GM12875 (cell line): ENCODE results near the gene CEP63.

Experiments
- H3K4me3 ChIP-seq: one replicate; pipeline ENCODE4 v1.5.1; 2011; ENCODE audit warnings: low read depth, low read length, control low read depth
- TF ChIP-seq, protein P1 (sequence below): IDR thresholded peaks from 2 replicates; pipeline ENCODE4 v1.5.1; 2011; ENCODE audit warnings: low read depth, mild to moderate bottlenecking, control low read depth, inconsistent platforms, low read length, moderate library complexity, borderline replicate concordance; ENCODE audit not compliant: insufficient read depth

CEP63 gene

DNA sequence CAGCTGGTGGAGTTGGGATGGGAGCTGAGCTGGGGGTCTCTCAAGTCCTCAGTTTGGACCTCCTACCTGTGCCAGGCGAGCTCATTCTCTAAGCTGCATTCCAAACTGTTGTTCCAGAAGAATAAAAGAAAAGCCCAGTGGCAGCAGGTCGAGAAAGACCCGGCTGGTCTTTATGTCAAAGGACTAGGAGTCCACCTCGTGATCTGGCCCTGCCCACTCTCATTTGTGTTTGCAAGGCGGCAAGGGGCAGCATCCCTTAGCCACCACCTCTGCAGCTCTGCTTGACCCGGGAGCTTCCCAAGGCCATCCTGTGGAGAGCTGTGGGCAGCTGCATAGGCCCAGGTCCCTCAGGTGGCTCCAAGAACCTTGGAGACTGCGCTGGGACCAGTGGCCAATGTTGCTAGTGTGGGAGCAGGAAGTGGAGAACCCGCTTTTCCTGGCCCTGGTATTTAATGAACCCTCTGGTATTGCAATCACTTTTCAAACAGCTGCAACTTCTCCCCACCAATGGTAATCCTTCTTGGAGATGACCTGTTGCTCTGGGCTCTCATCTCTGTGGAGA, 134.1 kb downstream of the CEP63 start:
- no peak overlapping the region for H3K4me3 ChIP-seq
- TF ChIP-seq, protein P1, sequence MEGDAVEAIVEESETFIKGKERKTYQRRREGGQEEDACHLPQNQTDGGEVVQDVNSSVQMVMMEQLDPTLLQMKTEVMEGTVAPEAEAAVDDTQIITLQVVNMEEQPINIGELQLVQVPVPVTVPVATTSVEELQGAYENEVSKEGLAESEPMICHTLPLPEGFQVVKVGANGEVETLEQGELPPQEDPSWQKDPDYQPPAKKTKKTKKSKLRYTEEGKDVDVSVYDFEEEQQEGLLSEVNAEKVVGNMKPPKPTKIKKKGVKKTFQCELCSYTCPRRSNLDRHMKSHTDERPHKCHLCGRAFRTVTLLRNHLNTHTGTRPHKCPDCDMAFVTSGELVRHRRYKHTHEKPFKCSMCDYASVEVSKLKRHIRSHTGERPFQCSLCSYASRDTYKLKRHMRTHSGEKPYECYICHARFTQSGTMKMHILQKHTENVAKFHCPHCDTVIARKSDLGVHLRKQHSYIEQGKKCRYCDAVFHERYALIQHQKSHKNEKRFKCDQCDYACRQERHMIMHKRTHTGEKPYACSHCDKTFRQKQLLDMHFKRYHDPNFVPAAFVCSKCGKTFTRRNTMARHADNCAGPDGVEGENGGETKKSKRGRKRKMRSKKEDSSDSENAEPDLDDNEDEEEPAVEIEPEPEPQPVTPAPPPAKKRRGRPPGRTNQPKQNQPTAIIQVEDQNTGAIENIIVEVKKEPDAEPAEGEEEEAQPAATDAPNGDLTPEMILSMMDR = no peak

DNA sequence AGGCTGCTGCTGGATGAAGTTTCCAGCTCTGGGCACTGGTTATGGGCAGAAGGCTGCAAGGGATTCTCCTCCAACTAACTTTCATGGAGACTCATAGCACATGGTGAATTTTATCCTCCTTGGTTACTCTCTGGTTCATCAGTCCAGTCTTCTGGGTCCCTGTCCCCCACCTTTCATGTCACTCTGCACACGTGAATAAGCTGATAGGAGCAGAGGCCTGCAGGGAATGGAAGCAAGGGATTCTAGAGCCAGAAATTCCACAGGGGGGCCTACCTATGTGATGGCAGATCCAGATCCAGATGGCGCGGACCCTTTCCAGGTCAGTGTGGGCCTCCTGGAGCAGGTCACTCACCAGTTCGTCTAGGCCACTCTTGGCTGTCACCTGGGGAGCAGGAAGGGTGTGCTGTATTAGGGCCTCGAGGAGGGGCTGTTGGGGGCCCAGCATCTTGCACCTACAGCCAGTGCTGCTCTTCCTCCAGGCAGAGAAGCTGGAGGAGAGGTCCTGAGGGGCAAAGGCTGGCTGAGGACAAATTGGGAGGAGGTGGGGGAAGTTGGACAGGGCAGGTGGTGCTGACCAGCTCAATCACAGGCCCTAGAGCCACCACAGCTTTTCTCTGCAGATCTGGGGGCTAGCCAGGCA, 134.7 kb downstream of the CEP63 start:
- TF ChIP-seq, protein P1 = no peak

GRCh38 chr3:134621854-134622253, 136.0 kb downstream of the CEP63 start:
- no peak overlapping the region for H3K4me3 ChIP-seq
- TF ChIP-seq, protein P1 = no peak

More for the DNA sequence above, 134.7 kb downstream of the CEP63 start:
- H3K4me3 ChIP-seq = no peak overlapping the region

DNA sequence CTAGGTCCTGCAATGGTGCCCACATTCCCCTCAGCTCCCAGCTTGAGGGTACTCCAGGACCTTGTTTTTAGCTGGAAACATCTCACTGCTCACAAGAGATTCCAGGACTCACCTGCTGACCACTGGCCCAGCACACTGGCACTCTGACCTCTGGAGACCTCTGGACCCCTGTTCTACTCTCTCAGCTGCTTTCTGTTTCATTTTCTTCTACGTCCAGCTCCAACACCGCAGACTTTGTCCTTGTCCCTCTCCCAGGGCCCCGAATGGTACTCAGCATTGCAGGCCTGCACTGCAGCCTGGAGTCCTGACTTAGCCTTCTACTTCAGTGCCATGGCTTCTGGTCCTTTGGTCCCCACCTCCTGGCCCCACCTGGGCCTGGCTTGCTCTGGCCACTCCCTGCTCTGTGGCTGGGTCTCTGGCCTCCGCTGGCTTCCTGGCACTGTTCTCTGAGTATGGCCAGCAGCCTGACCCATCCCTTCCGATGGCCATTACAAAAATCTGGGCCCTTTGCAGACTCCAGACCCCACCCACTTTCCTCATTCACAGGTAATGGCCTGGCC, 137.0 kb downstream of the CEP63 start:
- TF ChIP-seq, protein P1 = no peak
- no peak overlapping the region for H3K4me3 ChIP-seq

GRCh38 chr3:134623615-134624245, 137.9 kb downstream of the CEP63 start:
- TF ChIP-seq, protein P1 = no peak

More at GRCh38 chr3:134623615-134624245, 137.9 kb downstream of the CEP63 start:
- H3K4me3 ChIP-seq = no peak overlapping the region
